Epidermal melanocyte (primary cell): ENCODE measurements around the gene EIF2D.
"Not testable (repeated sequence)": the region's sequence is repeated elsewhere in the genome, so short reads cannot be mapped to it uniquely, and the experiment has no call there.

Source experiments
- DNase-seq: peaks from one replicate; pipeline ENCODE4 v3.0.0; 2011; ENCODE audit warnings: low spot score; ENCODE audit not compliant: insufficient read length

Gene EIF2D

GRCh38 chr1:206635080-206635977 is 23.1 kb upstream of the EIF2D start, which contains the start of gene DYRK3:
Gene DYRK3, plus strand, starts transcription at chr1:206635536. Its CDS starts 168 bp downstream, at chr1:206635704.
- DNase-seq: peak; percentile 86

GRCh38 chr1:206634365-206635079 is 22.3 kb upstream of the EIF2D start:
- DNase-seq: peak; percentile 58

- no peak for DNase-seq
Observed at GRCh38 chr1:206633708-206634121, 21.4 kb upstream of the EIF2D start.

GRCh38 chr1:206631085-206631509 is 18.8 kb upstream of the EIF2D start:
- peak; percentile 61 for DNase-seq

GRCh38 chr1:206628916-206629315 is 16.7 kb upstream of the EIF2D start:
- DNase-seq: no peak

GRCh38 chr1:206626396-206626795 is 14.1 kb upstream of the EIF2D start:
- DNase-seq: not testable (repeated sequence)

GRCh38 chr1:206609229-206609991 is 2.9 kb downstream of the EIF2D start:
- DNase-seq: no peak

- DNase-seq: no peak
Observed at GRCh38 chr1:206608108-206608698, 4.1 kb downstream of the EIF2D start.

- no peak for DNase-seq
Observed at GRCh38 chr1:206606867-206607266, 5.4 kb downstream of the EIF2D start.

GRCh38 chr1:206604861-206605260 is 7.4 kb downstream of the EIF2D start:
- DNase-seq: no peak

- DNase-seq: no peak
Observed at GRCh38 chr1:206600527-206600926, 11.7 kb downstream of the EIF2D start.

GRCh38 chr1:206596319-206596666 is 16.0 kb downstream of the EIF2D start:
- DNase-seq: no peak

GRCh38 chr1:206595581-206596318 is 16.5 kb downstream of the EIF2D start:
- DNase-seq: no peak

- DNase-seq: no peak
Observed at GRCh38 chr1:206593351-206593925, 18.8 kb downstream of the EIF2D start.

GRCh38 chr1:206591696-206592095 is 20.6 kb downstream of the EIF2D start:
- DNase-seq: no peak

GRCh38 chr1:206591226-206591625 is 21.0 kb downstream of the EIF2D start:
- no peak for DNase-seq

GRCh38 chr1:206590025-206590758 is 22.1 kb downstream of the EIF2D start:
- DNase-seq: no peak

- peak; percentile 72 for DNase-seq
Observed at GRCh38 chr1:206589206-206589605, 23.1 kb downstream of the EIF2D start.

- DNase-seq: no peak
Observed at GRCh38 chr1:206588492-206588891, 23.8 kb downstream of the EIF2D start.

GRCh38 chr1:206587904-206588303 is 24.4 kb downstream of the EIF2D start:
- DNase-seq: no peak
